ENCODE results near the gene HCRTR2.
"Not testable (repeated sequence)": the region's sequence is repeated elsewhere in the genome, so short reads cannot be mapped to it uniquely, and the experiment has no call there.

Gene HCRTR2

DNA sequence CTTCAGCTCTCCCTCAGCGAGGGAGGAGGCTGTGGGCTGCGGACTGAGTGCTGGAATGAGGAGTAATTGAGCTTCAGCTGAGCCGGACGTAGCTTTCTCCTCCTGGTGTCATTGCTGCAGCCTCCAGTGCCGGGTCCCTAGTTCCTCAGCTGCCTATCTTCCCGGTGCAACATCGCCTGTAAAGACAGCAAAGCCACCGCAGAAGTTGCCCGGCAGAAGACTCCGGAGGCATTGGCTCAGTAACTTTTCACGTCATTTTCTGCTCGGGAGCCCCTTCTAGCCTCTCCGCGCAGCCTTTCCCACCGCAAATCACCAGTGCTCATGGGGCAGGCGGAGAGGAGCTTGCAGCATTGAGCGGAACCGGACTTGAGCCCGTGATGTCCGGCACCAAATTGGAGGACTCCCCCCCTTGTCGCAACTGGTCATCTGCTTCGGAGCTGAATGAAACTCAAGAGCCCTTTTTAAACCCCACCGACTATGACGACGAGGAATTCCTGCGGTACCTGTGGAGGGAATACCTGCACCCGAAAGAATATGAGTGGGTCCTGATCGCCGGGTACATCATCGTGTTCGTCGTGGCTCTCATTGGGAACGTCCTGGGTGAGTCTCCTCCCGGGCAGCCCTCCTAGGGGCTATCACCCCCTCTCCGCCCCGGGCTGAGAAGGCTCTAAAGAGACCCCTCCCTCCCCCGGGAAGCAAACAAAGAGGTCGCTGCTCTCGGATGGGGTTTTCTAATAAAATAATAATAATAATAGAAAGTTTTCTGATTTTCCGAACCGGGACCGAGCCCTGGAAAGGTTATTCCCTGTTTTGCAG, at the start of gene HCRTR2:
Gene HCRTR2 (plus strand): TSS at position 305 of the 816 bp plus-strand sequence. CDS start 73 bp downstream, at position 378.
- DNase-seq (ENCODE audit: low read depth, low spot score): no peak

DNA sequence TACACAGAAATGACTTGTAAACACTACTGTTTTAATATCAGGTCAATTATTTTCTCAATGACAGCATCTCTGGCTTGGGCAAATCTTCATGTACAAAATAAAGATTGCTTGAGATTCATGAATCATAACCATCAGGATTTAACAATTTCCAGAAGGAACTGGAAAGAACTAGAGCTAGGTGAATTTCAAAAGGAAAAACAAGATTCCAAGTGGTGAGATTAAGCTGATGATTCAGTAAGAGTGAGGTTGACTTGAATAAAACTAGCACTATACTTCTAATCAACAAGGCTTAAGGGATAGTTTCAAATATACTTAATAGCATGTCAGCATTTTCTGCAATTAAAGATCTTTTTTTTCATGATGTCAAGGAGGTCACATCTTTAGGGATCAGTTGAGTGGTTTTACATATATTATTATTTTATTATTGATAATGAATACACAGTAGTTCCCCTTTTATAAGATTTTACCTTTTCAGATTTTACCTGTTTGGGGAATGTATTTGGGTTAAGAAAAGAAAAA, 43.5 kb upstream of the HCRTR2 start:
- DNase-seq (ENCODE audit: low read depth, low spot score): no peak

DNA sequence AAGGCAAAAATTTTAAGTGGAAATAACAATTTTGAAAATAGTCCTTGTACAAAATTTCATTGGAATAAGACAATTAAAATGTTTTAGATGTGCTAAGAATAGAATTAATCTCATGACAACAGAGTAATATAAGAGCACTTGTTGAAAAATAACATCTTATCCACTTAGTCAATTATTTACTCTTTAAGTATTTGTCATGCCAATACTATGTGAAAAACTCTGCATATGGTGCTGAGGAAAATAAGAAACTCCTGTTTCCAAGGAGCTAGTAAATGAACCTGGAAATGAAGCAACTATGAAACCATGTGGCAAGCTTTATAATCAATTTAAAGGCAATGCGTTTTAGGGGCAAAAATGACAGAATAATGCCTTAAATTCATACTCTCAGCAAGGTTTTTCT, 42.7 kb upstream of the HCRTR2 start:
- DNase-seq (ENCODE audit: low read depth, low spot score): no peak

DNA sequence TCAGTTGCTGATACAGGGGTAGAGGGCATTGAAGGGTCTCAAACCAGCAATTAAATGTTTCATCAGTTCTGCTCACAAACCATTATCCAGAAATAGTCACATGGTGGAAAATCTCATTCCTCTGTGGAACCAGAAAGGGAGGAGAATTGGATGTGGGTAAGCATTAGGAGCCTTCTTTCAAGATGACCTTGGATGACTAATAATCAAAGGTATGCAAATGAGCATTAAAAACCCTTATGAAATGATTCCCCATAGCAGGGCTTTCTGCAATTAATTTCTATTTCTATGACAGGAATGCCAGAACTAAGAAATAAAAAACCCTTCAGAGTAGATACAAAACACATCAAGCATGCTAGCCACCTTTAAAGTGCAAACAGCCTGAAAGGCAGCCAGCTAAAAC, 37.4 kb upstream of the HCRTR2 start:
- no peak for DNase-seq (ENCODE audit: low read depth, low spot score)

DNA sequence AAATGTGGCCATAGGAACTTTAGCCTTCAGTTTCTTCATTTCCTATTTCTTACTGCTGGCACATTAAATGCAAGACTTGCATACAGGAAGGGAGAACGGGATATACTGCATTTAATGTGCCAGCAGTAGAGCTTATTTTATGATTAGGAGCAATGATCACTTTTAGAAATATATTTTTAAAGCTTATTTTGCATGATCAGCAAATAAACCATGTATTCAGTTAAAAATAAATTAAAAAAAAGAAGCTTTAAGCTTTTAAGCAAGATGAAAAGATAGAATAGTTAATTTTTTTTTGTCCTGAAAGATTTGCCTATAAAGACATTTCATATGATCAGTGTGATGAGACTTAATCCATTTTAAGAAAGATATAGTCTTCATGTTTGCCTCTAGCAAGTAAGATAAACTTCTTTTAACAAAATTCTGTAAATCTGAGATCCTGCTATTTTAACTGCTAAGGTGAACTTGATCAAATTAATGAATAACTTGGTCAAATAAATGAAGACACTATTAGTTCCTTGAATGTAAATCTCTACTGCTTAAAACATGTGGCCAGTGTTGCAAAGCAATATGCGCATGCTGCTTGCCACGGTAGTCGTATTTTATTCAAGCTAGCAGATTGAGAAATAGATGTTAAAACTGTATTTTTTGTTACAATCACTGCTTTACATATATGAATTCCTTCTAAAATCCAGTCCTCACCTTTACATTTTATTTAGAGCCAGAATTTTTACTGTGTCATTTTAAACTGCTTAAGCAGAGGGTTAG, 36.2 kb upstream of the HCRTR2 start:
- no peak for DNase-seq (ENCODE audit: low read depth, low spot score)

DNA sequence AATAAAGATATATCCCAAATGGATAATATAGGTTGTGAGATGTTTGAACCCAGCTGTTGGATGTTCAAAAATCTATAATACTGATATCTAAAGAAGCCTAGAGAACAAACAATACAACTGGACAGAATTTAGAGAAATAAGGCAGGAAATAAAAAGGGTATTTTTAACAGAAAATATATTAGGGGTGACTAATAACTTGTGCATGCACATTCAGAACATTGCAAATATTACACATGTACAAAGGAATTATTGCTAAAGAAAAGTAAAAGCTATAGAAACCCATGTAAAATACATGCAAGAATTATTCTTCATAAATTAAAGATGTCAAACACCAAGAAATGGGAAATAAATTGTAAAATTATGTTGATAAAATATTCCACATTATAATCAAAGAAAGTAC, 32.7 kb upstream of the HCRTR2 start:
- no peak for DNase-seq (ENCODE audit: low read depth, low spot score)

DNA sequence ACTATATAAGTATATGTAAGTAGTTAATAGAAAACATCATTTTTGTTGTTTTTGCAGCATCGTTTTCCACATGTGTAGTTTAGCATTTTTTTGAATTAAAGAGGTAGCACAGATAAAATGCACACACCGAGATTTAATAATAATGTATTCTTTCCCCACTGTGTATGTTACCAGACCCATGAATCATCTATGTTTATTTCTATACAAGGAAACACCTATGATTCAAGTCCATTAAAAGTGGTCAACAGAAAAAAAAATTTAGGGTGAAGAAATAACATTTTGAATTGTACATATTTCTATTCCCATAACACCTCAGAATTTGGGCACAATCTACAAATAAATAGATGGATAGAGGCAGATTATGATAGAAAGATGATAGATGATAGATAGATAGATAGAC, 31.7 kb upstream of the HCRTR2 start:
- no peak for DNase-seq (ENCODE audit: low read depth, low spot score)

DNA sequence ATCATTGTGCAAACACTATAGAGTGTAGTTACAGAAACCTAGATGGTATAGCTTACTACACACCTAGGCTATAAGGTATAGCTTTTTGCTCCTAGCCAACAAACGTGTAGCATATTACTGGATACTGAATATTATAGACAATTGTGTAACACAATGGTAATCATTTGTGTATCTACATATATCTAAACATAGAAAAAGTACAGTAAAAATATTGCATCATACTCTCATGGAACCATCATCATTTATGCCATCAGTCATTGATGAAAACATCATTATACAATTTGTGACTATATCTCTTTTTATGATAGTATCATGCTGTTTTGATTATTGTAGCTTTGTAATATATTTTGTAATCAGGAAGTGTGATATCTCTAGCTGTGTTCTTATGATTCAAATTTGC, 21.0 kb upstream of the HCRTR2 start:
- DNase-seq (ENCODE audit: low read depth, low spot score): no peak

DNA sequence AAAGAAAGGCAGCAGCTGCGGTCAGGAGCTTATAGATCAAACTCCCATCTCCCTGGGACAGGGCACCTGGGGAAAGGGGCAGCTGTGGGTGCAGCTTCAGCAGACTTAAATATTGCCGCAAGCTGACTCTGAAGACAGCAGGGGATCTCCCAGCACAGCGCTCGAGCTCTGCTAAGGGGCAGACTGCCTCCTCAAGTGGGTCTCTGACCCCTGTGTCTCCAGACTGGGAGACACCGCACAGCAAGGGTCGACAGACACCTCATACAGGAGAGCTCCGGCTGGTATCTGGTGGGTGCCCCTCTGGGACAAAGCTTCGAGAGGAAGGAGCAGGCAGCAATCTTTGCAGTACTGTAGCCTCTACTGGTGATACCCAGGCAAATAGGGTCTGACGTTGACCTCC, 15.5 kb upstream of the HCRTR2 start:
- DNase-seq (ENCODE audit: low read depth, low spot score): not testable (repeated sequence)

DNA sequence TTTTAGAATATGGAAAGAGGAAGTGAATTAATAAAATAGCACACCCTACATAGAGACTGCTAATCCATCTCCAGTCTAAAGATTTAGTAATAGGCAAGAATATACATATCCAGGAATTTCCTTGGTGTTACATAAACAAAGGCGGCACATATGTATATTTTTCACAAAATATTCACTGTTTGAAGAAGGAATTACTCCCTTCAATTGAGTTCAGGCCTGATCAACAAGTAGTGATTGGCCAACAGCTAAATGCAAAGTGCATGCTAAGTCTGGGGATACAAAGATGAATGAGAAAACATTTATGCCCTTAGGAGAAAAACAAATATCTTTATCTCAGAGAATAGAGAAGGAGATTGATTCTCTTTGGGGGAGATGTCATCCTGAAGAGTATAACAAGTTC, 6.5 kb upstream of the HCRTR2 start:
- no peak for DNase-seq (ENCODE audit: low read depth, low spot score)

DNA sequence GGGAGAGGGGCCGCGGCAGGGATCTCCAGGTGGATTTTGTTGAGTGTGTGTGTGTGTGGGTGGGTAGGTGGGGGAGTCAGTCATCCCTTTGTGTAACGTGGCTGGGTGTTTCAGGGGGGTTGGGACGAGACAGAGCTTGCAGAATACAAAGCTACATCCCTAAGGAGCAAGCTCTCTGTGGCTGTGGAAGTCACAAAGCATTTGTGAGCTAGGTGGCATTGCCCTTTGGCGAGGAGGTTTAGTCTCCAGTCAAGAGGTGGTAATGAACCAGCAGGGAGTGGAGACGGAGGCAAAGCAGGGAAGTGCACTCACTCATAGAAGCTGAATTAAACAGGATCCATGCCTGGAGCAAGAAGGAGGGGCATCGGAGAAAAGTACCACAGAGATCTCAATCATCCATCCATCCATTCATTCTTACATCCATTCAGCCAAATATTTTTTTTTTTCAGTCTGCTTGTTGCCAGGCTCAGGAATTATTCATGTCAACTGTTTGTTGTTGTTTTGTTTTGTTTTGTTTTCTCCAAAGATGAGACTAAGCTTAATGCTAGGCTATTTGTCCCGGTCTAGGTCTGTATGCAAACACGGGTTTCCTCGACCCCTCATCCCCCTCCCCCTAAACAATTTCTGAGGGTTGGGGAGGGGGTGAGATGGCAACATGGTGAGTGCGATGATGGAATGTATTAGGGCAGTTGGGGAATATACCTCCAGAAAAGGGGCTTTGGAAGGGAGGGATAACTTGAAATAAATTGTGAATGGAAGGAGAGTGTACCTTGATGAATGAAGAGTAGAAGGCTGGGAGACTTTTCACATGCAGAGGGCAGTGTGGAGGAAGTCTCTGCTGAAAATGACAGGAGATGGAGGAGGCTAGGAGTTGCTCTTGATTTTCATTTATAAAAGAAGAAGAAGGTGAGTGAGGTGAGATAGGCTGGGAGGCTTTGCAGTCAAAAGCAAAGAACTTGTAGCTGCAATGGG, 1.0 kb downstream of the HCRTR2 start:
- no peak for DNase-seq (ENCODE audit: low read depth, low spot score)

DNA sequence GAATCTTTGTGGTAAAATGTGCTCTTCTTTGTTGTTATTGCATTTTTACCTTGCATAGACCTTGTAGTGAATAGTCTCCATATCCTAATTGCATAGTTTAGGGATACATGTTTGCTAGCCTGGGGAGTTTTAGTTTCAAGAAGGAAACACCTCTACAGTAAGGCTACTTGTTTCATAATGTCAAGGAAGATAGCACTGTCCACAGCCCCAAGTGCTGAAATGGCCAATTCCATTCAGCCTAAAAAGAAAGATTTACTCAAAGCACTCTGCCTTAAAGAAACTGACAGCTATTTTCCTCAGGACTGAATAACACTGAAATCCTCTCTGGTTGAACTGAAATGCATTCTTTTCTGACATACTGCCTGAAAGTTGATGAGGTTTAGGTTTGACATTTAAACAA, 2.6 kb downstream of the HCRTR2 start:
- no peak for DNase-seq (ENCODE audit: low read depth, low spot score)

DNA sequence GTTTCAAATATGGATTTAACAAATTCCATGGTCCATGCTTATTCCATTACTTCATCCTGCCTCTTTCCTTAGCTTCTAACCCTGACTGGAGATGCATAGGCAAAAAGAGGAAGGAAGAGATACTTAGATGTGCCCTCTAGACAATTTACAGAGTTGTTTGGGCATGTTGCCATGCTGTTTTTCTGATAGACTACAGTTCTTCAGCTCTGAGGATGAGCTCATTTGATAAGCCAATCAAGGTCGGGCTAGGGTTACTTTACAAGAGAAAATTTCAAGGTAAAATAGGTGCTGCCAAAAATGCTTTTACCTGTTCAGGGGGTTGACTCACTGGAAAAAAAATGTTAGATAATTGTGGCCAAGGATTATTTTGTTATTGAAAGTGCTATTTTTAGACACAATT, 5.9 kb downstream of the HCRTR2 start:
- no peak for DNase-seq (ENCODE audit: low read depth, low spot score)

DNA sequence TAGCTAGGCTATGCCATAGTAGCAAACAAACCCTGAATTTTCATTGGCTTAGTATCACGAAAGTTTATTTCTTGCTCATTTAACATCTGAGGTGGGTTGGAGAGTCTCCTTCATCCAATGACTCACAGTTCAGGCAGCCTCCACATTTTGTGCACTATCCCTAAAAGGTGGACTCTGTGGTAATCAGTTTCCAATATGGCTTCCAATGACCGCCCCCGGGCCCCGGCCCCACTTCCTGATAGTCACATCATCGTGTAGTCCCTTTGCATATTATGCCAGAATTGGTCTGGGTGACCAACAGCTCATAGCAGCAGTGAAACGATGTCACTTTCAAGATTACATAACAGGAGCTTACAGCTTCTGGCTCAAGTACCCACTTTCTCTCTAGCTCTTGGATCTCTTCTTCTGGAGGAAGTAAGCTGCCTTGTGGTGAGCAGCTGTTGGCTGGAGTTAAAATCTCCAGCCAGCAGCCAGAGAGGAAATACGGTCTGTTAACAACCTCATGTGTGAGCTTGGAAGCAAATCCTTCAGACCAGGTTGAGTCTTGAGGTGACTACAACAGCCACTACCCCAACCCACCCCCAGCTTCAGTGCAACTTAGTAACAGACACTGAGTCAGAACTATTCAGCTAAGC, 7.8 kb downstream of the HCRTR2 start:
- no peak for DNase-seq (ENCODE audit: low read depth, low spot score)

DNA sequence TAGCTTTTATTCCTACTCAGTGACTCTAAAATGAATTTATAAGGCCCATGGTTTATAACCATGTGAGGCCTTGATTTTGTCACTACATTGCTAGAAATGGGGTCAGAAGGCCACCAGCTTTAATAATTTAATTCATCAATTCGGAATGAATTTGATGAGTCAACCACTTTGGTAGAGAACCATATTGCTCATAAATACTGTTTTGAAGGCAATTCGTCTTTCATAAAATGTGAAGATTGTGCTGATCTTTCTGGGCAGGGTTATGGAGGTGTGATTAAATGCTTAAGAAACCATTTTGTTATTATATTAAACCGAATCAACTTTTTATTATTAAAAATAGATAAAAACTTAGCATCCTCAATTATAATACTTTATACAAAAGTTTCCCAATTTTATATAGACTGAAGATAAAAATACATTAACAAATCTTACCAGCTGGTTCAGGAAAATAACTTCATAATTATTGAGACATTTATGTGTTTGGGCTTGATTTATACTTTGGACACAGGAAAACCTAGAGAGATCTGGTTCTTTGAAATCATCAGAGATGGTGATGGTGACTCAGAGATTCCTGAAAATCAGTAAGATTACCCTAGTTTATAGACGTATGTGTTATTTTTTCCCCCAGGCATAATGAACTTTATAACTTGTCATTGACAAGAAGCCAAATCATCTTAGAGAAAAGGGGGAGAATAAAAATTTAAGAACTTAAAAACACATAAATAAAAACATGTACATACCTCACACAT, 10.6 kb downstream of the HCRTR2 start:
- DNase-seq (ENCODE audit: low read depth, low spot score): no peak

DNA sequence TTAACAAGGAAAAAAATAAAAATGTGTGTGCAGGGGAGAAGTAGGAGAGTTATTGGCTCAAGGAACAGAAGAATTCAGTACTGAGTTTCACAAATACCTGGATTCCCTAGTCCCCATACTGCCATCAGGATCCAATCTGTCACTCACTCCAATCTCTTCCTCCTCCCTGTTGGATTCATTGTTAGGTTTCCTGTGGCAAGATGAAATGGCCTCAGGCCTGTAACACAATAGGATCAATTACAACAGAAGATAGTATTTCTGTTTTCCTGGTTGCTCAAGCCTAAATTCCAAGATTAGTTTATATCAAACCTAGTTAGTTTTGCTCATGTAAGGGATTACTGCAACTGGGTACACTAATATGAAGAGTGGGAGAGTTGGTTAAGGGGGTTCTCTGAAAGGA, 24.4 kb downstream of the HCRTR2 start:
- DNase-seq (ENCODE audit: low read depth, low spot score): no peak

DNA sequence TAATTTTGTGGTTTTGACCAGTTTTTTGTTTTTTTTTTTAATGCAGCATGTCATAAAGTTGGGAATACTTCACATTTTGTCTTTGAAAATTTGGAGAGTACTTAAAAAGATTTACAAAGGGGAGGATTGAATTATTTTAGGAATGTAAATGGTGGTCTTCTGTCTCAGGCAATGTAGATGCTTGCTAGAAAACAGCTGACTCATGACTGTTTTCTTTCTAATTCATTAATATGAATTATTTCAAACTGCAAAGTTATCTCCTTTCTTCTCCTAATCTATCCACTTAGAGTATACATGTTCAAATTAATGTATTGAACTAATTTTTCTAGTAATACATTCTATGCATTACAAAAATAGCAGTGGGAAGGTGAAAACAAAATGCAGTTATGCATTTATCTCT, 24.9 kb downstream of the HCRTR2 start:
- DNase-seq (ENCODE audit: low read depth, low spot score): no peak

DNA sequence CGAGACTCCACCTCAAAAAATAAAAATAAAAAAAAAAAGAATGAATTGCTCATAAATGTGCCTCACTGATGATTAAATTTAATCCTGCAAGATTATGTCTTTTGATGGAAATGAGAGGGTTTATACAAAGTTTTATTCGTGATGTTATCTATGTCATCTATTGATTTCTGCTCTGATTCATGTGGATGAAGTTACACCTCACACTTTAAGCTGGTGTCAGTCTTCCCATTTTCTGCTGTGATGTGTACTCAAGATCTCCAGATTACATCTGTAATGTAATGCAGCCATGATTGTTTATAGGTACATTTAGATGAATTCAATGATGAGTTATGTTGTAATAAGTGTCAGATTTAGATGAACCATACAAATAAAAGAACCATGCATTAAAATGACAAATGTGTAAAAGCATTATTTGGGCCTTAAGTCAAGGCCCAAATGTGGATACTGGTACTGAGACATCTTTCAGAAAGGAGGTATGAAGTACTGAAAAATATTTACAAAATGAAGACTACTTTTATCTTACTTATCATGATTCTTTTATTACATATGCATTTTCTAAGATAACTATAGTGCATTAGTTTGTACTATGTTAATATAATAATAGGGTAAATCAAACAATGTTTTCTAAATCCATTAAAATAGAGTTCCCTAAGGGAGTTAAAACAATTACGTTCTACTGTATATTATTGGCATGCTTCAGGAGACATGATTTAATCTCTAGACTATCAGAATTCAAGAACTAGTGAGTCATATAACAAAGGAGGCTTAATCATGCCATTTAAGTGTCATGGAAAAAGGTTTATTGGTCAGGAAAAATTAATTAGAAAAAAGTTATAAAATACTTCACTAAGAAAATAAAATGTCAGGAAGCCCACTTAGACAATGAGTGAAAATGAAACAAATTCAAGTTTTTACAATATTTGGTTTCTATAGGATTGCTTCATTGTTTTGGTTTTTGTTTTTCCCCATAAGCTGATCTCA, 34.5 kb downstream of the HCRTR2 start:
- no peak for DNase-seq (ENCODE audit: low read depth, low spot score)

DNA sequence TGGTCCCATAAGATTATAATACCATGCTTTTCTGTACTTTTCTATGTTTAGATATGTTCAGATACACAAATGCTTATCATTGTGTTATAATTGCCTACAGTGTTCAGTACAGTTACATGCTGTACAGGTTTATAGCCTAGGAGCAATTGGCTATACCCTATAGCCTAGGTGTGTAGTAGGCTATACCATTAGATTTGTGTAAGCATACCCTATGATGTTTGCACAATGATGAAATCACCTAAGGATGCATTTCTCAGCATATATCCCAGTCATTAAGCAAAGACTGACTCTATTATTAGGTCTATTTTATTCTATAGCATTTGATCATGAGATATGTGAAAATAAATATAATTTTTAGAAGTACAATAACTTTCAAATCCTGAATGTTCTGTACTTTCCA, 36.6 kb downstream of the HCRTR2 start:
- no peak for DNase-seq (ENCODE audit: low read depth, low spot score)

All from iPS DF 19.7 (cell line).